H1 (cell line): ENCODE measurements around the gene PPFIA4. TPM values are rescaled to one million over a fixed set of nuclear protein-coding genes. Genes with fewer than 3 reads are reported as not detected.

ENCODE experiments used
- CTCF ChIA-PET: fragments of 300-600 bp; sonication (Branson Sonifier 250); formaldehyde crosslinking; loops from one replicate; lab custom pipeline; 2021; ENCODE audit not compliant: partially characterized antibody; lab: Charles Lee
- POLR2A ChIA-PET: fragments of 300-600 bp; sonication (Branson Sonifier 250); formaldehyde crosslinking; loops from one replicate; lab custom pipeline; 2021; ENCODE audit warnings: inconsistent platforms; ENCODE audit not compliant: partially characterized antibody; lab: Charles Lee
- DNase-seq, 2 experiments: peaks; one replicate each; pipeline versions ENCODE4 v3.0.0 to v3.0.0-alpha.2; 2010 to 2022; ENCODE audit warnings: low spot score in 2 of 2, low read depth in 1 of 2, mixed read lengths in 1 of 2
- FAIRE-seq: peaks from 2 replicates; lab custom pipeline; 2011; peaks lifted over from hg19 to GRCh38; lab: Jason Lieb, UNC
- H2AFZ ChIP-seq: 2 replicates; pipeline ENCODE4 v1.8.1; 2012; ENCODE audit warnings: low read length, inconsistent platforms
- H2AK5ac ChIP-seq: 2 replicates; pipeline ENCODE4 v1.6.1; 2013; ENCODE audit warnings: low read depth, low read length
- H2BK120ac ChIP-seq: replicated peaks from 2 replicates; pipeline ENCODE3; 2013; ENCODE audit warnings: low read depth, low read length, inconsistent platforms
- H2BK12ac ChIP-seq: 2 replicates; pipeline ENCODE4 v1.6.1; 2013; ENCODE audit warnings: low read depth, low read length
- H2BK15ac ChIP-seq: 2 replicates; pipeline ENCODE4 v1.6.1; 2013; ENCODE audit warnings: low read length
- H2BK20ac ChIP-seq: 2 replicates; pipeline ENCODE4 v1.6.1; 2013; ENCODE audit warnings: low read length
- H2BK5ac ChIP-seq: 2 replicates; pipeline ENCODE4 v1.6.1; 2013; ENCODE audit warnings: low read depth, low read length
- H3K14ac ChIP-seq: 2 replicates; pipeline ENCODE4 v1.6.1; 2013; ENCODE audit warnings: inconsistent platforms; ENCODE audit not compliant: insufficient read length
- H3K18ac ChIP-seq: 2 replicates; pipeline ENCODE4 v1.6.1; 2013; ENCODE audit warnings: low read length; ENCODE audit errors: extremely low read depth
- H3K23ac ChIP-seq: 2 replicates; pipeline ENCODE4 v1.6.1; 2013; ENCODE audit warnings: inconsistent platforms; ENCODE audit not compliant: insufficient read length
- H3K23me2 ChIP-seq: 2 replicates; pipeline ENCODE4 v1.6.1; 2013; ENCODE audit warnings: low read depth, low read length
- H3K27ac ChIP-seq: 2 replicates; pipeline ENCODE4 v1.6.1; 2011; ENCODE audit warnings: low read depth, low read length, inconsistent platforms
- H3K27me3 ChIP-seq, 4 experiments: replicated peaks in 1 of 4; 1 replicate in 1 of 4; 2 replicates in 3 of 4; pipeline versions ENCODE4 v1.6.1 to v1.8.1; 2011 to 2013; ENCODE audit warnings: low read length in 3 of 4, mild to moderate bottlenecking in 3 of 4, inconsistent platforms in 2 of 4, mixed read lengths in 2 of 4, moderate library complexity in 1 of 4; ENCODE audit not compliant: control insufficient read depth in 3 of 4, insufficient read depth in 3 of 4; ENCODE audit errors: extremely low read depth in 1 of 4
- H3K36me3 ChIP-seq, 4 experiments: 2 replicates each; pipeline versions ENCODE4 v1.6.1 to v1.8.1; 2011 to 2013; ENCODE audit warnings: mild to moderate bottlenecking in 4 of 4, low read length in 3 of 4, moderate library complexity in 2 of 4, control low read depth in 1 of 4, inconsistent platforms in 1 of 4; ENCODE audit not compliant: insufficient read depth in 4 of 4, control insufficient read depth in 2 of 4
- H3K4ac ChIP-seq: replicated peaks from 2 replicates; pipeline ENCODE3; 2013; ENCODE audit warnings: low read length, low read depth, mixed read lengths, inconsistent platforms; ENCODE audit not compliant: insufficient read length
- H3K4me1 ChIP-seq, 4 experiments: replicated peaks in 1 of 4; 1 replicate in 1 of 4; 2 replicates in 3 of 4; pipeline versions ENCODE4 v1.6.1 to v1.8.1; 2011 to 2013; ENCODE audit warnings: low read length in 3 of 4, inconsistent platforms in 2 of 4, mixed read lengths in 1 of 4; ENCODE audit not compliant: insufficient read depth in 4 of 4, control insufficient read depth in 3 of 4
- H3K4me2 ChIP-seq, 2 experiments: 2 replicates each; pipeline versions ENCODE4 v1.6.1 to v1.8.1; 2011 to 2013; ENCODE audit warnings: low read depth in 2 of 2, low read length in 2 of 2, control low read depth in 1 of 2, inconsistent platforms in 1 of 2, mild to moderate bottlenecking in 1 of 2; ENCODE audit not compliant: insufficient read depth in 1 of 2
- H3K4me3 ChIP-seq, 4 experiments: fragments of 200-600, 300-600 bp in 1 of 4; sonication (generic), shearing (Covaris generic), sonication (Bioruptor Twin) in 1 of 4; 2 replicates each; pipeline versions ENCODE4 v1.5.1 to v1.8.1; 2011 to 2016; ENCODE audit warnings: low read length in 4 of 4, low read depth in 3 of 4, control low read depth in 2 of 4, inconsistent platforms in 2 of 4, mild to moderate bottlenecking in 2 of 4, mixed read lengths in 1 of 4, moderate library complexity in 1 of 4; ENCODE audit not compliant: insufficient read depth in 2 of 4; ENCODE audit errors: extremely low read depth in 1 of 4
- H3K56ac ChIP-seq: replicated peaks from 2 replicates; pipeline ENCODE3; 2013; ENCODE audit warnings: low read depth, mild to moderate bottlenecking, mixed read lengths, low read length, inconsistent platforms; ENCODE audit not compliant: insufficient read length
- H3K79me1 ChIP-seq: 2 replicates; pipeline ENCODE4 v1.6.1; 2013; ENCODE audit warnings: low read depth, low read length, control low read depth
- H3K79me2 ChIP-seq, 2 experiments: 2 replicates each; pipeline versions ENCODE4 v1.6.1 to v1.8.1; 2012 to 2013; ENCODE audit warnings: low read length in 2 of 2, mild to moderate bottlenecking in 2 of 2, inconsistent platforms in 1 of 2; ENCODE audit not compliant: insufficient read depth in 2 of 2, control insufficient read depth in 1 of 2
- H3K9ac ChIP-seq, 4 experiments: replicated peaks in 1 of 4; 1 replicate in 1 of 4; 2 replicates in 3 of 4; pipeline versions ENCODE4 v1.6.1 to v1.8.1; 2011 to 2013; ENCODE audit warnings: low read depth in 3 of 4, low read length in 3 of 4, control low read depth in 2 of 4, mild to moderate bottlenecking in 2 of 4, moderate library complexity in 2 of 4, inconsistent platforms in 1 of 4; ENCODE audit errors: extremely low read depth in 1 of 4
- H3K9me3 ChIP-seq, 2 experiments: 2 replicates each; pipeline versions ENCODE4 v1.6.1 to v1.8.1; 2012 to 2013; ENCODE audit warnings: mild to moderate bottlenecking in 2 of 2, moderate library complexity in 2 of 2, control low read depth in 1 of 2, inconsistent platforms in 1 of 2, low read depth in 1 of 2, low read length in 1 of 2, mixed read lengths in 1 of 2; ENCODE audit not compliant: insufficient read depth in 2 of 2
- H4K20me1 ChIP-seq, 2 experiments: replicated peaks in 1 of 2; 2 replicates each; pipeline versions ENCODE3 to v1.8.1; 2011 to 2013; ENCODE audit warnings: inconsistent platforms in 2 of 2, low read length in 2 of 2, mild to moderate bottlenecking in 1 of 2; ENCODE audit not compliant: insufficient read depth in 2 of 2, control insufficient read depth in 1 of 2
- H4K5ac ChIP-seq: 2 replicates; pipeline ENCODE4 v1.6.1; 2013; ENCODE audit warnings: low read length, low read depth, mixed read lengths, inconsistent platforms; ENCODE audit not compliant: insufficient read length
- H4K8ac ChIP-seq: 2 replicates; pipeline ENCODE4 v1.8.0; 2013; ENCODE audit warnings: mild to moderate bottlenecking, moderate library complexity, low read length, inconsistent platforms; ENCODE audit not compliant: insufficient read depth; ENCODE audit errors: extremely low read depth
- H4K91ac ChIP-seq: replicated peaks from 2 replicates; pipeline ENCODE3; 2013; ENCODE audit warnings: low read length, mixed read lengths, inconsistent platforms; ENCODE audit not compliant: insufficient read length
- ASH2L ChIP-seq: fragments of 200-600, 300-600 bp; sonication (generic); IDR thresholded peaks from one replicate; pipeline ENCODE4 v1.7.1; 2017; ENCODE audit warnings: low read length
- ATF2 ChIP-seq: IDR thresholded peaks from 2 replicates; pipeline ENCODE4 v1.6.1; 2012; ENCODE audit warnings: low read length, inconsistent platforms
- BACH1 ChIP-seq: IDR thresholded peaks from 2 replicates; pipeline ENCODE4 v1.6.1; 2012; ENCODE audit warnings: low read length, improper control_type of control experiment
- CREB1 ChIP-seq: IDR thresholded peaks from 2 replicates; pipeline ENCODE4 v1.6.1; 2012; ENCODE audit warnings: inconsistent platforms
- JUN ChIP-seq: IDR thresholded peaks from 2 replicates; pipeline ENCODE4 v1.6.1; 2011; ENCODE audit warnings: low read depth, mild to moderate bottlenecking, improper control_type of control experiment, low read length
- SUZ12 ChIP-seq: fragments of 200-600 bp; sonication (generic); IDR thresholded peaks from 2 replicates; pipeline ENCODE4 v1.6.1; 2012; ENCODE audit warnings: mild to moderate bottlenecking, inconsistent platforms, low read length, moderate library complexity, mixed read lengths
- YY1 ChIP-seq: IDR thresholded peaks from 2 replicates; pipeline ENCODE4 v1.6.1; 2011; ENCODE audit warnings: low read depth, mild to moderate bottlenecking, low read length
- WGBS, 2 experiments: shearing (Covaris generic) in 1 of 2; methylation state at CpG; one replicate each; pipeline versions ENCODE4 v1.1.6 to v1.1.7; 2013 to 2015; ENCODE audit warnings: low lambda C conversion rate in 2 of 2, mixed read lengths in 2 of 2, inconsistent platforms in 1 of 2, low coverage in 1 of 2, missing lambda C conversion rate in 1 of 2; ENCODE audit not compliant: insufficient replicate concordance in 2 of 2, insufficient coverage in 1 of 2, insufficient read length in 1 of 2; ENCODE audit errors: extremely low coverage in 1 of 2, missing lambda C conversion rate in 1 of 2; 5-methylcytosine and 5-hydroxymethylcytosine counted together
- polyA plus RNA-seq, 7 experiments: library from polyadenylated mRNA; depleted of rRNA in 3 of 7; stranded (reverse) in 5 of 7; unstranded in 2 of 7; fragments of >200 nt in 5 of 7; fragments of 200-250 nt in 2 of 7; gene quantifications; 1 replicate in 5 of 7; 2 replicates in 1 of 7; 4 replicates in 1 of 7; pipeline versions ENCODE4 v1.2.1 to v1.2.3, GENCODE V29; 2011 to 2013; ENCODE audit warnings: missing spikeins in 2 of 7, mixed read lengths in 2 of 7
- total RNA-seq: library from RNA; stranded (reverse); fragmentation: NEBNext Ultra II Directional; extraction: Animal tissue kit (Norgen Biotek cat#: 25700); gene quantifications from 2 replicates; pipeline ENCODE4 v1.2.1, GENCODE V29; 2021
- TF ChIP-seq, protein P1 (sequence below), 3 experiments: IDR thresholded peaks; 1 replicate in 2 of 3; 2 replicates in 1 of 3; pipeline versions ENCODE4 v1.5.1 to v1.6.1; 2011; ENCODE audit warnings: low read length in 3 of 3, mild to moderate bottlenecking in 3 of 3, inconsistent platforms in 2 of 3, low read depth in 1 of 3, moderate library complexity in 1 of 3; ENCODE audit not compliant: insufficient read depth in 1 of 3; ENCODE audit errors: control extremely low read depth in 1 of 3

The PPFIA4 gene
- total and polyA plus RNA-seq, 2 of the 8 experiments (the other 6 are each of a cell fraction or from before 2014, with no cell fraction given), result 9.0 to 9.9 TPM

DNA sequence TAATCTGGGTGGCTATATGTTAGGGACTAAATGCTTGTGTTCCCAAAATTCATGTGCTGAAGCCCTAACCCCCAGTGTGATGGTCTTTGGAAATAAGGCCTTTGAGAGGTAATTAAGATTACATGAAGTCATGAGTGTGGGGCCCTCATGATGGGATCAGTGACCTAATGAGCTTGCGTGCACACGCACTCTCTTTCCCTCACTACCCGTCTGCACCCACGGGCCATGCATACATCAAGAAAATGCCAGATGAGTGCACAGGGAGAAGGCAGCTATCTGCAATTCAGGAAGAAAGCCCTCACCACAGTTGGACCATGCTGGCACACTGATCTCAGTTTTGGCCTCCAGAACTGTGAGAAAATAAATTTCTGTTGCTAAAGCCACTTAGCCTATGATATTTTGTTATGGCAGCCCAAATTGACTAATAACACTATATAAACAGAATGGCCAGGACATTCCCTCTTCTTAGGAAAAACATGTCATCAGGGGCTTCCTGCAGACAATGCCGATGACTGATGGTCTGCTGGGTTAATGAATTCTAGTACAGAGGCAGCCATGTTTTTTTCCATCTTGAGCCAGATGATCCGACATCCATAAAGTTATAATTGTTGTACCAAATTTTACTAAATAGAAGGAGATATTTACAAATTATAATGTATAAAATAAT, 77.7 kb downstream of the PPFIA4 start:
- CTCF ChIA-PET, result interaction anchor here (0.6 to 8.3 kb wide), 12 partner anchors 8 to 191 kb away, joined by 3 to 89 read pairs (median 6); partner anchors contain the start of genes ADORA1 and MYOG
- no peak overlapping the region for H3K4me2 ChIP-seq
- H3K27ac ChIP-seq, result no peak overlapping the region
- H3K56ac ChIP-seq, result no peak overlapping the region
- no peak overlapping the region for H2BK12ac ChIP-seq
- peaks cover 0 to 4% (median 0%) of the 10 kb centered on the region in 4 experiments; a peak in 1 of 7 replicates for H3K27me3 ChIP-seq
- H3K9ac ChIP-seq, result no peak overlapping the region
- FAIRE-seq, result no peak
- no peaks in the 10 kb centered on the region for H3K79me2 ChIP-seq
- H2BK120ac ChIP-seq, result no peak overlapping the region
- H3K9me3 ChIP-seq, result 0 out of 4 replicates have a peak, but pooled peaks cover 0 to 4% of the 10 kb centered on the region in 2 experiments
- no peak for DNase-seq
- no peak overlapping the region for H2BK20ac ChIP-seq
- 93% methylated on average over 4 of the region's 6 CpGs; no CpG with 5 or more reads in 1 of the 2 experiments for WGBS, 2 experiments
- H3K23ac ChIP-seq, result no peak overlapping the region
- POLR2A ChIA-PET, result interaction anchor here (0.6 kb wide), 1 partner anchor 10 kb away, joined by 3 read pairs; no protein-coding TSS in a partner anchor
- no peak overlapping the region for H4K91ac ChIP-seq
- no peak overlapping the region for H2AK5ac ChIP-seq
- no peak overlapping the region for H3K4me3 ChIP-seq
- H3K79me1 ChIP-seq, result no peaks in the 10 kb centered on the region
- no peaks in the 10 kb centered on the region for H3K4me1 ChIP-seq
- H4K5ac ChIP-seq, result no peak overlapping the region
- no peak overlapping the region for H3K14ac ChIP-seq
- H2AFZ ChIP-seq, result no peak overlapping the region
- H3K36me3 ChIP-seq, result no peaks in the 10 kb centered on the region
- no peak overlapping the region for H2BK5ac ChIP-seq
- H3K23me2 ChIP-seq, result no peaks in the 10 kb centered on the region
- H4K20me1 ChIP-seq, result no peaks in the 10 kb centered on the region
- H3K4ac ChIP-seq, result no peak overlapping the region
- H3K18ac ChIP-seq, result no peak overlapping the region
- no peak overlapping the region for H4K8ac ChIP-seq
- no peak overlapping the region for H2BK15ac ChIP-seq
- TF ChIP-seq YY1 (no peak), CREB1 (no peak), ATF2 (no peak), BACH1 (no peak), SUZ12 (no peak), JUN (no peak), ASH2L (no peak)
- TF ChIP-seq, protein P1, sequence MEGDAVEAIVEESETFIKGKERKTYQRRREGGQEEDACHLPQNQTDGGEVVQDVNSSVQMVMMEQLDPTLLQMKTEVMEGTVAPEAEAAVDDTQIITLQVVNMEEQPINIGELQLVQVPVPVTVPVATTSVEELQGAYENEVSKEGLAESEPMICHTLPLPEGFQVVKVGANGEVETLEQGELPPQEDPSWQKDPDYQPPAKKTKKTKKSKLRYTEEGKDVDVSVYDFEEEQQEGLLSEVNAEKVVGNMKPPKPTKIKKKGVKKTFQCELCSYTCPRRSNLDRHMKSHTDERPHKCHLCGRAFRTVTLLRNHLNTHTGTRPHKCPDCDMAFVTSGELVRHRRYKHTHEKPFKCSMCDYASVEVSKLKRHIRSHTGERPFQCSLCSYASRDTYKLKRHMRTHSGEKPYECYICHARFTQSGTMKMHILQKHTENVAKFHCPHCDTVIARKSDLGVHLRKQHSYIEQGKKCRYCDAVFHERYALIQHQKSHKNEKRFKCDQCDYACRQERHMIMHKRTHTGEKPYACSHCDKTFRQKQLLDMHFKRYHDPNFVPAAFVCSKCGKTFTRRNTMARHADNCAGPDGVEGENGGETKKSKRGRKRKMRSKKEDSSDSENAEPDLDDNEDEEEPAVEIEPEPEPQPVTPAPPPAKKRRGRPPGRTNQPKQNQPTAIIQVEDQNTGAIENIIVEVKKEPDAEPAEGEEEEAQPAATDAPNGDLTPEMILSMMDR (IDR thresholded peaks at IDR 0.05; ENCODE audit: control extremely low read depth in 1 of 3, insufficient read depth in 1 of 3, low read depth in 1 of 3, low read length in 3 of 3), result no peak
